Stimulated activated CD8-positive, alpha-beta memory T cell treated with anti-CD3 and anti-CD28 coated beads, Interleukin-7, amount 100 ng/mL, for 24 hours (primary cell): ENCODE results near the gene SAXO2.
"Not testable (repeated sequence)": the region's sequence is repeated elsewhere in the genome, so short reads cannot be mapped to it uniquely, and the experiment has no call there.

Source experiments
- DNase-seq: peaks from one replicate; pipeline ENCODE4 v3.0.0-alpha.2; 2020; ENCODE audit warnings: low read depth

SAXO2 gene

DNA sequence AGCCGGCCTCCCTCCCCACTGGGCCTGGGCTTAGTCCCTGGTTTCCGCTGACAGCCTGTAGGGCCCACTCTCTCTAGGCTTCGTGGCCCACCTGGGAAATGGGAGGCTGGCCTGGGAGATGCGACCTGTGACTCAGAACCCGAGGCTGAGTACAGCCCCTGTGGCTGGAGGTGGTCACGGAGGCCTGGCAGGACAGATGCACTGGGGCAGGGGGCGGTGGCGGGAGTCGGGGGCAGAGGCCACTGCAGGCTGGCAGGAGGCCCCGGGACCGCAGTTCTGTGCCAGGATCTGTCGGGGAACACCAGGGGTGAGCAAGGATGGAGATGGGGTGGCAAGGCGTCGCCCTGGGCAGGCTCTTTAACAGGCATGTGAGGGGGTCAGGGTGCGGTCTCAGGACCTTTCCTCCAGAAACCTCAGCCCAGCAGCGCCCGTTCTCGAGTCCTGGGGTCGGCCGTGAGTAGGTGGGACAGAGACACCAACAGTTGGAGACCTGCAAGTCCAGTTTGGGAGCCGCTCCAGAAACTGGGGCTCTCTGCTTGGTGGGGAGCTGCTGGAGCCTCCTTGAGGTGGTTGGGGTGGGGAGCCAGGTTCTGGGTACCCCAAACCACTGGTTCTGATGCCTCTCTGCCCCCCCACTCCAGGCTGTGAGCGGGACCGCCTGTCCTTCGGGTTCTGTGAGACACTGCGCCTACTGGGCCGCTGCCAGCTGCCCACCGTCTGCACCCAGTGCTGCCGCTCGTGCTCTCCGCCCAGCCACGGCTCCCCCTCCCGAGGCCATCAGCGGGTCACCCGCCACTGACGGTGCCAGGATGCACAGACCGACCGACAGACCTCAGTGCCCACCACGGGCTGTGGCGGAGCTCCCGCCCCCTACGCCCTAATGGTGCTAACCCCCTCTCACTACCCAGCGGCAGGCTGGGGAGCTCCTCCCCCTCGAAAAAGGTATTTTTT lies 71.3 kb downstream of the SAXO2 start:
- not testable (repeated sequence) for DNase-seq
